ENCODE measurements around the gene SLC31A1. TPM values are rescaled to one million over a fixed set of nuclear protein-coding genes. Genes with fewer than 3 reads are reported as not detected.
"Not testable (repeated sequence)": the region's sequence is repeated elsewhere in the genome, so short reads cannot be mapped to it uniquely, and the experiment has no call there.

The SLC31A1 gene
- total RNA-seq, 6 donors from 2014 or later, result 10.5 to 44.7 (median 28.5) TPM

DNA sequence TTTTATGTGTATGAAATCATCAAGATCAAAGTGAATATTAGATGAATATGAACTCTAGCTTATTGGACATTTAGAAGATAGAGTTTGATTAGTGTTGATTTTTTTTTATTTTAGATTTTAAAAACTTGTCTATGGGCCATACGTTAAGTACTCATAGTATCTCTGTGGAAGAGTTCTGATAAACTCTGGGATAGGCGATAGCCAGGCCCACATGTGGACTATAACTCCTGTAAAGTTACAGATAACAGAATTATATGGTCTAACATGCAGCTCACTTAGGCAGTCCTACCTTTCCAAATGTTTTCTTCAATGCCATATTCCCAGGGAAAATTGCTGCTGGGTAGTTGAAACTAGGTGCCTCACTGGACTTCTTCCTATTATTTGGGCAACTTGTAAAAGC, 10.4 kb downstream of the SLC31A1 start:
- 96 to 100% methylated on average over 2 of the region's 2 CpGs for WGBS, 2 donors

DNA sequence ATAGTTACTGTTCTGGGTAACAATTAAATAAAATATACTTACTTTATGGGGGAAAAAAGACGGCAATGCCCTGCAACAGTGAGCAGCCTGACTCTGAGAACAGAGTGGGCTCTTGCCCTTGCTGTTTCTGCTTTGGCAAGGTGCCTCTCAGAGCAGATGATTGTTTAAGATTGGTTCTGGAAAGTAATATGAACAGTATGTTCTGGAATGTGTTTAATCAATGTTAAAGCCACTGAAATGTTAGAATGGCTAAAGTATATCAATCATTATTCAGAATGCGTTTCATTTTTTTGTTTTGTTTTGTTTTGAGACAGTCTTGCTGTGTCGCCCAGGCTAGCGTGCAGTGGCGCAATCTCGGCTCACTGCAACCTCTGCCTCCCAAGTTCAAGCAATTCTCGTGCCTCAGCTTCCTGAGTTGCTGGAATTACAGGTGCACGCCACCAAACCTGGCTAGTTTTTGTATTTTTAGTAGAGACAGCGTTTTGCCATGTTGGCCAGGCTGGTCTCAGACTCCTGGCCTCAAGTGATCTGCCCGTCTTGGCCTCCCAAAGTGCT, 14.4 kb downstream of the SLC31A1 start:
- peak in 1 of 2 donors; percentile 9 for DNase-seq
- not testable (repeated sequence) for H3K36me3 ChIP-seq; ATAC-seq (ENCODE audit: low FRiP score in 2 of 2); H3K27me3 ChIP-seq; H3K9me3 ChIP-seq; H3K27ac ChIP-seq; H3K4me3 ChIP-seq
- 69 to 86% methylated on average over 10 of the region's 10 CpGs for WGBS, 2 donors
- peaks cover 16 to 33% (median 23%) of the 10 kb centered on the region in 4 donors for H3K4me1 ChIP-seq

More for the DNA sequence above, 10.4 kb downstream of the SLC31A1 start:
- Histone ChIP-seq H3K27me3 (no peaks in the 10 kb centered on the region), H3K27ac (no peak overlapping the region), H3K4me1 (peaks cover 16 to 37% (median 19%) of the 10 kb centered on the region in 4 donors), H3K36me3 (no peaks in the 10 kb centered on the region), H3K4me3 (no peak overlapping the region), H3K9me3 (no peaks in the 10 kb centered on the region)
- TF ChIP-seq EP300 (IDR thresholded peaks at IDR 0.05) (no peak), POLR2A (IDR thresholded peaks at IDR 0.05) (no peak), CTCF (IDR thresholded peaks at IDR 0.05) (no peak), POLR2AphosphoS5 (IDR thresholded peaks at IDR 0.05) (no peak)
- DNase-seq (no peak), ATAC-seq (ENCODE audit: low FRiP score in 2 of 2) (no peak)

DNA sequence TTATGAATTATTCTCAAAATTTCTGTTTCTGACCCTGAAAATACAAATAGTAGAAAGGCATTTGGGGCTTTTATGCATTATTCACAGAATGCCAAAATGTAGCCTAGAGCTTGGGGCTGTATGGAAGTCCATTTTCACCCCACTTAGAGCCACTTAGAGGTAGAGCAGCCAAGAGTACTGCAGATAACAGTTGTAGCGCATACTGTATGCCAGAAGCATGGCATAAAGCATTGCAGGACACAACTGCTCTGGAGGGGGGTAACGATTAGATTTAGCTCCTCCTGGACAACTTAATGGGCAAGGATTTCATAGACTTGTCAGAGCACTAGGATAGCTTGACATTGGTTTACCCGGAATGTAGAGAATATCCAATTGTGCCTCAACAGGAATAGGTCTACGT, 15.7 kb downstream of the SLC31A1 start:
- DNase-seq, result no peak
- Histone ChIP-seq H3K4me1 (peaks cover 16 to 33% (median 23%) of the 10 kb centered on the region in 4 donors), H3K36me3 (no peaks in the 10 kb centered on the region), H3K9me3 (no peaks in the 10 kb centered on the region), H3K27me3 (no peaks in the 10 kb centered on the region), H3K27ac (no peak overlapping the region), H3K4me3 (no peak overlapping the region)
- WGBS, 2 donors, result 87 to 89% methylated on average over 4 of the region's 4 CpGs
- TF ChIP-seq POLR2AphosphoS5 (IDR thresholded peaks at IDR 0.05), result no peak
- no peak for TF ChIP-seq EP300 (IDR thresholded peaks at IDR 0.05)
- TF ChIP-seq CTCF (IDR thresholded peaks at IDR 0.05), result no peak
- TF ChIP-seq POLR2A (IDR thresholded peaks at IDR 0.05), result no peak
- ATAC-seq (ENCODE audit: low FRiP score in 2 of 2), result no peak

- Histone ChIP-seq H3K36me3 (no peaks in the 10 kb centered on the region), H3K4me1 (peaks cover 8 to 22% (median 13%) of the 10 kb centered on the region in 4 donors), H3K9me3 (no peaks in the 10 kb centered on the region), H3K27ac (no peak overlapping the region), H3K27me3 (no peaks in the 10 kb centered on the region), H3K4me3 (no peak overlapping the region)
- DNase-seq (no peak), ATAC-seq (ENCODE audit: low FRiP score in 2 of 2) (no peak)
- 86 to 92% methylated on average over 10 of the region's 10 CpGs for WGBS, 2 donors
- no peak for TF ChIP-seq CTCF (IDR thresholded peaks at IDR 0.05)
- no peak for TF ChIP-seq EP300 (IDR thresholded peaks at IDR 0.05)
- no peak for TF ChIP-seq POLR2A (IDR thresholded peaks at IDR 0.05)
- TF ChIP-seq POLR2AphosphoS5 (IDR thresholded peaks at IDR 0.05), result no peak
Measured at GRCh38 chr9:113238202-113238858, 17.0 kb downstream of the SLC31A1 start.

- no peak overlapping the region for H3K27ac ChIP-seq
- no peaks in the 10 kb centered on the region for H3K9me3 ChIP-seq
- DNase-seq, result no peak
- H3K4me3 ChIP-seq, result no peak overlapping the region
- H3K4me1 ChIP-seq, result peaks cover 3 to 16% (median 8%) of the 10 kb centered on the region in 4 donors
- TF ChIP-seq POLR2A (IDR thresholded peaks at IDR 0.05) (no peak), CTCF (IDR thresholded peaks at IDR 0.05) (no peak), EP300 (IDR thresholded peaks at IDR 0.05) (no peak), POLR2AphosphoS5 (IDR thresholded peaks at IDR 0.05) (no peak)
- WGBS, 2 donors, result 58 to 67% methylated on average over 4 of the region's 4 CpGs
- no peaks in the 10 kb centered on the region for H3K36me3 ChIP-seq
- H3K27me3 ChIP-seq, result no peaks in the 10 kb centered on the region
- no peak for ATAC-seq (ENCODE audit: low FRiP score in 2 of 2)
Measured at GRCh38 chr9:113238859-113239232, 17.5 kb downstream of the SLC31A1 start.
